ENCODE data around the gene ZNRF4.

The ZNRF4 gene

DNA sequence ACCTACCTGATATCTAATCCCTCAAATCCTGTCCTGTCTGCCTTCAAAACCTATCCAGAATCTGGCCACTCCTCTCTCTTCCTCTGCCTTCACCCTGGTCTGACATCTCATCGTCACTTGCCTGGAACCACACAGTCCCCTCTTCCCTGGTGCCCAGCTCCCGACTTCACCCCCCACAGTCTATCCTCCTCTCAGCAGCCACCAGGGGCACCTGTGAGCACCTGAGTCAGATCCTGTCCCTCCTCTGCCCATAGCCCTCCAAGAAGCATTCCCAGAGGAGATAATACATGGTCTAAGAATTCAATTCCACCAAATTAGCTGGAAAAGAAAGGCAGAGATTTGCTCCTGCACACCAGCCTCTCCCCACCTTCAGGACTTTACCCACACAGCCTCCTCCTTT, 48.9 kb downstream of the ZNRF4 start:
- no peak for DNase-seq (ENCODE audit: low read depth in 2 of 2)

Data from stimulated activated CD8-positive, alpha-beta memory T cell treated with anti-CD3 and anti-CD28 coated beads, Interleukin-15, amount 100 ng/mL, for 48 hours (primary cell).